ENCODE measurements around the gene BRMS1L. TPM values are rescaled to one million over a fixed set of nuclear protein-coding genes. Genes with fewer than 3 reads are reported as not detected.

Gene BRMS1L
- total and polyA plus RNA-seq, 9 of the 15 experiments (the other 6 are each of a cell fraction or from before 2014, with no cell fraction given), result 1.2 to 4.7 (median 3.3) TPM

DNA sequence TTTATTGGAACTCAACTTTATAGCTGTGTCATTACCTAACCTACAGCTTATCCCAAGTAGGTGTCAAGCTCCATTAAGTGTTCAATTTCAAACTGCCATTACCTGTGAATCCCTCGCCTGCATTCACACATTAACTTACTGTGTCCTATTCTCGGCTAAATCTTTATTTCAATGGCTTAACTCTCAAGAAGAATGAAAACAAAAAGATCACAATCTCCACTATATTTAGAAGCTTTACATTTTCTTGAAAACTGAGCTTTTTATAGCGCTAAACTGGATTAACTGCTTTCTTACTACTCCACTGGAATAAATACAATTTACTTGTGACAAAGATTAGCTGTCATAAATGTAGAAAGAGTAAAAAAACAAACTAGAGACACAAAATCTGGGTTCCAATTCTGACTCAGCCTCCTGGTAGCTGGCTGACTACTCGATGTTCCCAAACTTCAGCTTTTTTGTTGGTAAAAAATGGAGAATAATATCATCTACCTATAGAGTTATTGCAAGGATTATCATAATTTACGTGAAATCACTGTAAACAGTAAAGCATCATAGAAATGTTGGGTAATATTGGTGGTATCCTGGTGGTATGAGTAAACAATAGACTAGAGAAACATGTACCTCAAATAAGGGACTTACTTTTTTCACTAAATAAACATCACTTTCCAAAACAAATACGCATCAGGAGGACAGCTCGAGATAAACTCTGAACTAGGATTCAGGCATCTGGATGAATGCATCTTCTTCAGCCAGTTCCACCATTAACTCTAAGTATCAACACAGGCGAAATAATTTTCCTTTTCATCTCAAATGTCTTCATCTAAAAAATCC is 18.8 kb upstream of the BRMS1L start:
- H3K9ac ChIP-seq (ENCODE audit: insufficient read depth in 1 of 2, low read depth in 2 of 2, low read length in 2 of 2), result no peak overlapping the region
- H3K9me3 ChIP-seq (replicated peaks; ENCODE audit: control insufficient read depth, insufficient read depth, low read depth, low read length), result no peaks in the 10 kb centered on the region
- no peaks in the 10 kb centered on the region for H4K20me1 ChIP-seq (replicated peaks; ENCODE audit: control insufficient read depth, insufficient read depth, low read length)
- peaks cover 10% of the 10 kb centered on the region for H3K79me2 ChIP-seq (ENCODE audit: control insufficient read depth, insufficient read depth, low read length)
- ChIA-PET POLR2A (interaction anchor here (1.1 to 1.4 kb wide), 5 partner anchors 11 to 21 kb away, joined by 3 to 5 read pairs (median 4); partner anchors contain the start of gene BRMS1L), CTCF (ENCODE audit: low intra/inter-chr PET ratio) (no interaction called here)
- intact Hi-C loops (cut with micrococcal nuclease), result no loop called here
- DNase-seq (ENCODE audit: extremely low read depth in 1 of 4, low spot score in 3 of 4) (no peak), ATAC-seq (no peak), FAIRE-seq (peak; percentile 26)
- no peaks in the 10 kb centered on the region for H3K27me3 ChIP-seq (ENCODE audit: control insufficient read depth in 2 of 2, insufficient read depth in 2 of 2, low read length in 2 of 2)
- no peak for TF ChIP-seq EHMT2 (IDR thresholded peaks at IDR 0.05)
- no peak for TF ChIP-seq MXI1 (IDR thresholded peaks at IDR 0.05; ENCODE audit: low read depth, low read length)
- no peak for TF ChIP-seq ZNF511 (CRISPR knock-in tag; IDR thresholded peaks at IDR 0.05)
- no peak for TF ChIP-seq RBFOX2 (IDR thresholded peaks at IDR 0.05; ENCODE audit: low read depth, low read length)
- TF ChIP-seq YBX1 (IDR thresholded peaks at IDR 0.05), result no peak
- TF ChIP-seq ILF3 (IDR thresholded peaks at IDR 0.05; ENCODE audit: borderline replicate concordance), result no peak
- no peak for TF ChIP-seq PTTG1 (tag; IDR thresholded peaks at IDR 0.05; ENCODE audit: low read depth)
- no peak for TF ChIP-seq TBP (optimal IDR thresholded peaks at IDR 0.05; ENCODE audit: low read depth, low read length)
- TF ChIP-seq PTRF (tag; IDR thresholded peaks at IDR 0.05), result no peak
- H3K4me1 ChIP-seq (replicated peaks in 1 of 2; ENCODE audit: control insufficient read depth in 2 of 2, insufficient read depth in 2 of 2, low read length in 2 of 2), result peaks cover 5 to 6% of the 10 kb centered on the region in 2 experiments; a peak in 4 of 5 replicates
- in situ Hi-C loops (cut with MboI), result no loop called here
- no peaks in the 10 kb centered on the region for H3K36me3 ChIP-seq (ENCODE audit: control insufficient read depth, insufficient read depth, low read length)
- TSS peak; percentile 51 for BruUV-seq (replicated peaks)
- H3K4me3 ChIP-seq, result no peak overlapping the region
- no peak overlapping the region for H3K27ac ChIP-seq (ENCODE audit: extremely low read depth, low read depth, low read length)
- H3K4me2 ChIP-seq (ENCODE audit: insufficient read depth, low read length), result peak overlapping the region; percentile 23; the same call in 1 of the 2 replicates
- no peaks in the 10 kb centered on the region for H3K9me1 ChIP-seq (ENCODE audit: control insufficient read depth, insufficient read depth, low read length)
- WGBS (ENCODE audit: insufficient coverage, low coverage, missing lambda C conversion rate), result 26% methylated on average over 8 of the region's 8 CpGs
- no peak overlapping the region for H2AFZ ChIP-seq (ENCODE audit: low read depth, low read length)

Measured in K562 (cell line).